HCT116 (cell line): ENCODE measurements around the gene HIRA. TPM values are rescaled to one million over a fixed set of nuclear protein-coding genes. Genes with fewer than 3 reads are reported as not detected.

Source experiments
- ATAC-seq: fragments of 200-7000 bp; cut with Tn5 transposase; 2 replicates; pipeline ENCODE4 v1.9.1; 2020; ENCODE audit warnings: mild to moderate bottlenecking, moderate library complexity
- BruUV-seq: library from RNA; stranded (reverse); fragments of 400-500 nt; replicated peaks from 2 replicates; lab custom pipeline; 2021; lab: Mats Ljungman, UMichigan
- CTCF ChIA-PET: fragments of 300-600 bp; sonication (Branson Sonifier 250); formaldehyde crosslinking; loops from one replicate; lab custom pipeline; 2021; ENCODE audit warnings: antibody characterized with exemption; lab: Charles Lee
- POLR2A ChIA-PET: fragments of 300-600, 350-600 bp; sonication (Branson Sonifier 250); formaldehyde crosslinking; loops from one replicate; lab custom pipeline; 2021; ENCODE audit warnings: antibody characterized with exemption; lab: Charles Lee
- RAD21 ChIA-PET, 2 experiments: fragments of 300-600 bp; sonication (Branson Sonifier 250); formaldehyde crosslinking; loops; one replicate each; lab custom pipeline; 2023; ENCODE audit warnings: low total read pairs in 2 of 2; ENCODE audit not compliant: uncharacterized antibody in 2 of 2, unreplicated experiment in 2 of 2, low non-redundant PET in 1 of 2; lab: Charles Lee
- DNase-seq: peaks from one replicate; pipeline ENCODE4 v3.0.0-alpha.2; 2010; ENCODE audit warnings: low read depth, low spot score
- H2AFZ ChIP-seq: fragments of 200-600 bp; shearing (Covaris generic), sonication (generic); 2 replicates; pipeline ENCODE4 v1.6.1; 2017; ENCODE audit warnings: low read depth, mixed run types, mixed read lengths, antibody characterized with exemption, low read length; ENCODE audit not compliant: poor library complexity, severe bottlenecking
- H3K27ac ChIP-seq: 2 replicates; pipeline ENCODE4 v1.5.1; 2012; ENCODE audit warnings: low read depth, low read length
- H3K27me3 ChIP-seq: fragments of 200-600 bp; sonication (generic); 2 replicates; pipeline ENCODE4 v1.6.1; 2016; ENCODE audit warnings: mixed run types, low read length, mixed read lengths; ENCODE audit not compliant: insufficient read depth
- H3K36me3 ChIP-seq, 2 experiments: fragments of 200-500 bp in 1 of 2; fragments of 200-600 bp in 1 of 2; sonication (Bioruptor generic) in 1 of 2; sonication (generic) in 1 of 2; 2 replicates each; pipeline versions ENCODE4 v1.5.1 to v1.6.1; 2014 to 2016; ENCODE audit warnings: low read length in 2 of 2, inconsistent platforms in 1 of 2, mixed read lengths in 1 of 2, mixed run types in 1 of 2; ENCODE audit not compliant: insufficient read depth in 2 of 2, control insufficient read depth in 1 of 2
- H3K4me1 ChIP-seq, 2 experiments: fragments of 200-600 bp in 1 of 2; sonication (generic) in 1 of 2; 2 replicates each; pipeline versions ENCODE4 v1.5.1 to v1.6.1; 2012 to 2017; ENCODE audit warnings: low read length in 2 of 2, inconsistent platforms in 1 of 2, mild to moderate bottlenecking in 1 of 2, mixed read lengths in 1 of 2, mixed run types in 1 of 2, moderate library complexity in 1 of 2; ENCODE audit not compliant: insufficient read depth in 2 of 2, control insufficient read depth in 1 of 2
- H3K4me2 ChIP-seq: fragments of 200-600 bp; sonication (generic); 2 replicates; pipeline ENCODE4 v1.6.1; 2017; ENCODE audit warnings: mixed run types, low read length, mixed read lengths
- H3K4me3 ChIP-seq, 2 experiments: fragments of 200-600 bp in 1 of 2; sonication (generic) in 1 of 2; replicated peaks in 1 of 2; 2 replicates each; pipeline ENCODE4 v1.5.1; 2011 to 2016; ENCODE audit warnings: low read length in 2 of 2, control low read depth in 1 of 2, low read depth in 1 of 2, mild to moderate bottlenecking in 1 of 2, mixed read lengths in 1 of 2, mixed run types in 1 of 2
- H3K79me2 ChIP-seq: fragments of 200-600 bp; sonication (generic); 2 replicates; pipeline ENCODE4 v1.6.1; 2017; ENCODE audit warnings: mild to moderate bottlenecking, mixed run types, low read length, moderate library complexity, mixed read lengths; ENCODE audit not compliant: insufficient read depth
- H3K9ac ChIP-seq: fragments of 200-600 bp; sonication (generic); 2 replicates; pipeline ENCODE4 v1.6.1; 2016; ENCODE audit warnings: low read length, mixed read lengths
- H3K9me2 ChIP-seq: fragments of 200-600 bp; sonication (generic), shearing (Covaris generic); 2 replicates; pipeline ENCODE4 v1.6.1; 2017; ENCODE audit warnings: mixed run types, mild to moderate bottlenecking, moderate library complexity; ENCODE audit not compliant: insufficient read depth
- H3K9me3 ChIP-seq, 2 experiments: fragments of 200-500 bp in 1 of 2; fragments of 200-600 bp in 1 of 2; sonication (Bioruptor generic) in 1 of 2; sonication (generic) in 1 of 2; 2 replicates each; pipeline ENCODE4 v1.6.1; 2014 to 2017; ENCODE audit warnings: low read length in 2 of 2, mixed read lengths in 2 of 2, inconsistent platforms in 1 of 2, low read depth in 1 of 2, mild to moderate bottlenecking in 1 of 2, mixed run types in 1 of 2, moderate library complexity in 1 of 2; ENCODE audit not compliant: control insufficient read depth in 1 of 2, insufficient read depth in 1 of 2
- H4K20me1 ChIP-seq: fragments of 200-600 bp; sonication (generic), shearing (Covaris generic); 2 replicates; pipeline ENCODE4 v1.6.1; 2017; ENCODE audit warnings: mixed run types, mild to moderate bottlenecking, moderate library complexity; ENCODE audit not compliant: insufficient read depth
- ATF3 ChIP-seq: IDR thresholded peaks from 2 replicates; pipeline ENCODE4 v1.6.1; 2012
- CBX3 ChIP-seq: IDR thresholded peaks from 2 replicates; pipeline ENCODE4 v1.6.1; 2012; ENCODE audit warnings: low read depth
- CEBPB ChIP-seq: IDR thresholded peaks from 2 replicates; pipeline ENCODE4 v1.6.1; 2012; ENCODE audit warnings: low read depth
- CTCF ChIP-seq, 3 experiments: fragments of 200-600 bp in 1 of 3; sonication (generic) in 1 of 3; IDR thresholded peaks in 2 of 3; conservative IDR thresholded peaks in 1 of 3; 2 replicates each; pipeline ENCODE4 v1.5.1; 2012 to 2017; ENCODE audit warnings: low read depth in 2 of 3, low read length in 2 of 3, antibody characterized with exemption in 1 of 3, borderline replicate concordance in 1 of 3, control low read depth in 1 of 3, mild to moderate bottlenecking in 1 of 3, mixed read lengths in 1 of 3, mixed run types in 1 of 3, moderate library complexity in 1 of 3; ENCODE audit not compliant: insufficient read depth in 1 of 3
- EGR1 ChIP-seq: IDR thresholded peaks from 2 replicates; pipeline ENCODE4 v1.6.1; 2012; ENCODE audit warnings: low read depth
- EZH2 ChIP-seq: fragments of 200-600 bp; sonication (generic); IDR thresholded peaks from 2 replicates; pipeline ENCODE4 v1.6.1; 2017; ENCODE audit warnings: antibody characterized with exemption, mixed run types
- JUND ChIP-seq: IDR thresholded peaks from 2 replicates; pipeline ENCODE4 v1.6.1; 2012
- MAX ChIP-seq: IDR thresholded peaks from 2 replicates; pipeline ENCODE4 v1.6.1; 2012
- POLR2A ChIP-seq: IDR thresholded peaks from 2 replicates; pipeline ENCODE4 v1.7.0; 2011; ENCODE audit warnings: borderline replicate concordance; ENCODE audit not compliant: insufficient read depth, insufficient read length; ENCODE audit errors: extremely low read depth
- POLR2AphosphoS5 ChIP-seq: IDR thresholded peaks from 2 replicates; pipeline ENCODE4 v1.6.1; 2011; ENCODE audit warnings: mild to moderate bottlenecking, low read depth, low read length, moderate library complexity
- RAD21 ChIP-seq: IDR thresholded peaks from 2 replicates; pipeline ENCODE4 v1.6.1; 2012; ENCODE audit warnings: low read depth, mild to moderate bottlenecking
- REST ChIP-seq: IDR thresholded peaks from 2 replicates; pipeline ENCODE4 v1.6.1; 2012; ENCODE audit warnings: low read depth
- SIN3A ChIP-seq: IDR thresholded peaks from 2 replicates; pipeline ENCODE4 v1.6.1; 2012; ENCODE audit warnings: low read depth
- SP1 ChIP-seq: IDR thresholded peaks from 2 replicates; pipeline ENCODE4 v1.6.1; 2012; ENCODE audit warnings: low read depth
- SRF ChIP-seq: IDR thresholded peaks from 2 replicates; pipeline ENCODE4 v1.6.1; 2012; ENCODE audit warnings: low read depth
- TCF7L2 ChIP-seq: IDR thresholded peaks from 2 replicates; pipeline ENCODE4 v1.7.0; 2011; ENCODE audit warnings: borderline replicate concordance, inconsistent platforms; ENCODE audit not compliant: insufficient read depth, insufficient read length; ENCODE audit errors: extremely low read depth
- YY1 ChIP-seq: IDR thresholded peaks from 2 replicates; pipeline ENCODE4 v1.6.1; 2011; ENCODE audit warnings: low read length, low read depth, moderate library complexity, mild to moderate bottlenecking; ENCODE audit not compliant: insufficient replicate concordance; ENCODE audit errors: extremely low read depth
- ZBTB33 ChIP-seq: IDR thresholded peaks from 2 replicates; pipeline ENCODE4 v1.6.1; 2011; ENCODE audit warnings: mild to moderate bottlenecking, low read length, moderate library complexity; ENCODE audit not compliant: insufficient replicate concordance; ENCODE audit errors: extremely low read depth
- ZNF274 ChIP-seq: fragments of 200-500 bp; sonication (Bioruptor generic); IDR thresholded peaks from 2 replicates; pipeline ENCODE4 v1.6.1; 2014; ENCODE audit warnings: mild to moderate bottlenecking, low read depth, low read length, inconsistent platforms
- intact Hi-C: fragments of 100-400 bp; cut with micrococcal nuclease; formaldehyde crosslinking; loops from 2 replicates; pipeline ENCODE4 v1.10.0; 2022
- total RNA-seq: library from RNA; stranded (reverse); gene quantifications from one replicate; pipeline ENCODE4 v1.2.1, GENCODE V29; 2021; ENCODE audit not compliant: unreplicated experiment

Gene HIRA
- total RNA-seq, 1 experiment from 2014 or later = 30.6 TPM

GRCh38 chr22:19466848-19467752, 35.6 kb upstream of the HIRA start:
- no peaks in the 10 kb centered on the region for H3K9me3 ChIP-seq
- H2AFZ ChIP-seq = no peak overlapping the region
- H3K27ac ChIP-seq = no peak overlapping the region
- H3K4me1 ChIP-seq = no peaks in the 10 kb centered on the region
- BruUV-seq = no TSS peak
- H3K4me3 ChIP-seq = no peak overlapping the region
- no peaks in the 10 kb centered on the region for H4K20me1 ChIP-seq
- no peaks in the 10 kb centered on the region for H3K9me2 ChIP-seq
- H3K36me3 ChIP-seq = peaks cover 57 to 73% of the 10 kb centered on the region in 2 experiments
- intact Hi-C loops = no loop called here
- H3K27me3 ChIP-seq = no peaks in the 10 kb centered on the region
- no peak overlapping the region for H3K4me2 ChIP-seq
- no peak overlapping the region for H3K9ac ChIP-seq
- RAD21 ChIA-PET = no interaction called here
- CTCF ChIA-PET = no interaction called here
- DNase-seq (no peak), ATAC-seq (no peak)
- POLR2A ChIA-PET = no interaction called here
- peaks cover 30% of the 10 kb centered on the region for H3K79me2 ChIP-seq
- no peak for TF ChIP-seq JUND
- TF ChIP-seq ZNF274 = no peak
- TF ChIP-seq RAD21 = no peak
- no peak for TF ChIP-seq POLR2AphosphoS5
- TF ChIP-seq REST = no peak
- no peak for TF ChIP-seq EZH2
- no peak for TF ChIP-seq SIN3A
- no peak for TF ChIP-seq SP1
- TF ChIP-seq CTCF (IDR thresholded peaks at IDR 0.05 in 2 of 3, conservative IDR thresholded peaks at IDR 0.05 in 1 of 3; ENCODE audit: borderline replicate concordance in 1 of 3, insufficient read depth in 1 of 3, low read depth in 2 of 3, low read length in 2 of 3) = no peak
- TF ChIP-seq CBX3 = no peak
- no peak for TF ChIP-seq CEBPB
- no peak for TF ChIP-seq POLR2A
- no peak for TF ChIP-seq ZBTB33
- TF ChIP-seq ATF3 = no peak
- TF ChIP-seq YY1 = no peak
- no peak for TF ChIP-seq SRF
- TF ChIP-seq TCF7L2 = no peak
- no peak for TF ChIP-seq MAX
- no peak for TF ChIP-seq EGR1
